Psoas muscle (tissue), 8 donors: Measurements from ENCODE around the gene SCRT2. TPM values are rescaled to one million over a fixed set of nuclear protein-coding genes. Genes with fewer than 3 reads are reported as not detected.

Experiments
- ATAC-seq, 4 donors: fragments of 200-7000 bp; cut with Tn5 transposase; one replicate each; pipeline ENCODE4 v1.9.1; 2020; ENCODE audit warnings: moderate library complexity in 3 of 4, mild to moderate bottlenecking in 2 of 4
- DNase-seq, 2 donors: peaks; one replicate each; pipeline ENCODE4 v3.0.0-alpha.2; 2020
- H3K27ac ChIP-seq: fragments of 200-600 bp; one replicate; pipeline ENCODE4 v1.8.0; 2022
- H3K27me3 ChIP-seq, 3 donors: fragments of 200-600 bp in 1 of 3; one replicate each; pipeline versions ENCODE4 v1.6.1 to v1.8.0; 2013 to 2022; ENCODE audit warnings: low read length in 2 of 3, mild to moderate bottlenecking in 2 of 3, moderate library complexity in 1 of 3; ENCODE audit not compliant: insufficient read depth in 3 of 3
- H3K36me3 ChIP-seq, 2 donors: fragments of 200-600 bp in 1 of 2; one replicate each; pipeline versions ENCODE4 v1.6.1 to v1.8.0; 2013 to 2022; ENCODE audit warnings: low read depth in 1 of 2, mild to moderate bottlenecking in 1 of 2, moderate library complexity in 1 of 2; ENCODE audit not compliant: insufficient read depth in 1 of 2
- H3K4me1 ChIP-seq: fragments of 200-600 bp; one replicate; pipeline ENCODE4 v1.8.0; 2022
- H3K4me3 ChIP-seq: fragments of 200-600 bp; one replicate; pipeline ENCODE4 v1.8.0; 2022; ENCODE audit warnings: mild to moderate bottlenecking
- H3K9me3 ChIP-seq: fragments of 200-600 bp; one replicate; pipeline ENCODE4 v1.8.0; 2022
- CTCF ChIP-seq: fragments of 200-600 bp; IDR thresholded peaks from one replicate; pipeline ENCODE4 v1.8.0; 2022; ENCODE audit warnings: antibody characterized with exemption
- WGBS, 3 donors: extraction: QIAGEN DNeasy Blood & Tissue Kit; methylation state at CpG; one replicate each; pipeline versions ENCODE4 v1.1.6 to v1.1.7; 2013; 5-methylcytosine and 5-hydroxymethylcytosine counted together
- intact Hi-C, 2 donors: fragments of 100-400 bp; cut with DNase I; formaldehyde crosslinking; loops; one replicate each; pipeline versions ENCODE4 v1.11.0 to v1.14.2; 2022
- polyA plus RNA-seq, 3 donors: library from polyadenylated mRNA; stranded (reverse); fragments of 200-250 nt; gene quantifications; one replicate each; pipeline ENCODE4 v1.2.3, GENCODE V29; 2013
- total RNA-seq, 4 donors: library from RNA; stranded (reverse); fragmentation: NEBNext Ultra II Directional in 2 of 4; extraction: Animal tissue kit (Norgen Biotek cat#: 25700) in 2 of 4; gene quantifications; one replicate each; pipeline versions ENCODE4 v1.2.1 to v1.2.4, GENCODE V29; 2021 to 2023
- donor health status: healthy with polysubstance abuse.
- donor health status: DM: no; HTN: no; CAD: no; lungs with moderate emphysema.
- donor health status: Bipolar disorder and iron deficiency.
- donor health status: healthy.
- donor health status: DM: yes; HTN: yes; CAD: no.
- donor health status: DM: no; HTN: no; CAD: no.
- donor health status: DM: no; HTN: no; CAD: no.
- donor health status: DM: yes; HTN: yes; CAD: no.

SCRT2 gene
- total and polyA plus RNA-seq, 7 donors: not detected

DNA sequence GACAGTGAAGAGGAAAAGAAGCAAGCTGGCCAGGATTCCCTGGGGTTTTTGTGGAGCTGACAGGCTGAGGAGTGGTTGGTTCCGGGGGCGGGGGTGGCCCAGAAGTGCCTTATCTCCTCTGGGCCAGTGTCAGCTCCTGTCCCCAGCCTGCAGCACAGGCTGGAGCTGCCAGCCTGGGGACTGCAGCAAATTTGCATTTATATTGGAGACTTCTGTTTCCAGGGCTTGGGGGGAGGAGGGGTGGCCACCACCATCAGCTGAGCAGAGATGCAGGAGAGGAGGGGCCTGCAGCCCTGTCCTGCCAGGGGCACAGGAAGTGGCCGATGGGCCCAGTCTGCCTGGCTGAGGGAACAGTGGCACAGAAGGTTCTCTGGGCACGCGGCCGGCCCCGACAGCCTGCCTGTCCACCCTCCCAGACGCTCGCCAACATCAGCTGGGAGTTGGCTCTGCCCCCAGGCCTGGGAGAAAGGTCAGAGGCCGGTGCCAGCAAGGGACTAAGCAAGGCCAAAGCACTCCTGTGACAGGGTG is 24.3 kb upstream of the SCRT2 start:
- peak overlapping the region; percentile 21 for H3K27ac ChIP-seq

DNA sequence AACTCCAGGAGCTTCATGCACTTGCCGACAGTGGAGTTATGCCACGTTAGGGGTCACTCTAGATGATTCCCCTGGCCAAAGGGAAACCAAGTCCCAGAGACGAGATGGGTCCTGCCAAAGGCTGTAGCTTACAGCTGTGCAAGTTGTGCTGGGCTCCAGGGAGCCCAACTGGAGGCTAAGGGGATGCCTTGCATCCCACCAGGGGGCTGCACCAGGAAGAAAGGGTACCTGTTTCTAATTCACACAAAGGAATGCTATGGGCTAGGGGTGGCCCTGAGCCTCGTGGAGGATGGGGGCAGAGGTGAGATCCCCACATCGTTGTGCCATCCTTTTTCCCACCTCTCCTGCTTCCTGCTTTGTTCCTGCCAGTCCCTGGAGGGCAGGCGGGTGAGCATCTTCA is 23.7 kb upstream of the SCRT2 start:
- intact Hi-C loops: no loop called here
- peak overlapping the region; percentile 21 for H3K27ac ChIP-seq
- H3K9me3 ChIP-seq: no peaks in the 10 kb centered on the region
- H3K4me1 ChIP-seq: peaks cover 3% of the 10 kb centered on the region
- WGBS, 3 donors: 49 to 62% (median 54%) methylated on average over 6 of the region's 6 CpGs
- H3K36me3 ChIP-seq: no peaks in the 10 kb centered on the region
- H3K4me3 ChIP-seq: no peak overlapping the region
- no peak for TF ChIP-seq CTCF
- DNase-seq: no peak
- ATAC-seq: no peak
- peaks cover 0 to 2% (median 0%) of the 10 kb centered on the region in 3 donors for H3K27me3 ChIP-seq

More for the DNA sequence above, 24.3 kb upstream of the SCRT2 start:
- peak; percentile 42 to 80 for DNase-seq
- H3K36me3 ChIP-seq: no peaks in the 10 kb centered on the region
- no peak overlapping the region for H3K4me3 ChIP-seq
- WGBS, 3 donors: 12 to 25% (median 22%) methylated on average over 10 of the region's 10 CpGs
- peaks cover 3% of the 10 kb centered on the region for H3K4me1 ChIP-seq
- no peak for TF ChIP-seq CTCF
- peak; percentile 69 to 95 (median 92) for ATAC-seq
- intact Hi-C loops: no loop called here
- H3K27me3 ChIP-seq: peaks cover 0 to 2% (median 0%) of the 10 kb centered on the region in 3 donors
- no peaks in the 10 kb centered on the region for H3K9me3 ChIP-seq

GRCh38 chr20:698276-698675 is 22.7 kb upstream of the SCRT2 start:
- intact Hi-C loops: no loop called here
- no peaks in the 10 kb centered on the region for H3K9me3 ChIP-seq
- peaks cover 0 to 4% (median 0%) of the 10 kb centered on the region in 3 donors for H3K27me3 ChIP-seq
- no peak overlapping the region for H3K27ac ChIP-seq
- peaks cover 3% of the 10 kb centered on the region for H3K4me1 ChIP-seq
- ATAC-seq (no peak), DNase-seq (no peak)
- WGBS, 3 donors: 64 to 70% (median 64%) methylated on average over 6 of the region's 6 CpGs
- no peaks in the 10 kb centered on the region for H3K36me3 ChIP-seq
- no peak for TF ChIP-seq CTCF
- H3K4me3 ChIP-seq: no peak overlapping the region

DNA sequence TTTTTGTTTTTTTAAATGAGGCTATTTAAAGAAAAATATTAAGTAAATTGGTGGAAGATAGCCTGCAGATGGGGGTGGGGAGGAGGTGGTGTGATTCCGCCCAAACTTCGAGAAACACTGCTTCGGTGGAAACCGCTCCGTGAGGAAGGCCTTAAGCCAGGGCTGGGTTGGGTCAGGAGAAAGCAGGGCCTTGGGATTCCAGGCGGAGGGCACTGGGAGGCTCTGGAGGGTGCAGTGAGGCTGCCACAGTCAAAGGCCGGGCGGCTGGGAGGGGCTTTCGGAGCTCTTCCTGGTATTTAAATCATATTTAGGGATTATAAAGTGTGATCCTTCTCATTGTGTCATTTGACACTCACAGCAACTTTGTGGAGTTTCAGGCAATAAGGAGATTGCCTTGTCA is 22.2 kb upstream of the SCRT2 start:
- Histone ChIP-seq H3K27me3 (peaks cover 0 to 4% (median 0%) of the 10 kb centered on the region in 3 donors), H3K36me3 (no peaks in the 10 kb centered on the region)
- no peak for TF ChIP-seq CTCF

More for the DNA sequence above, 22.2 kb upstream of the SCRT2 start:
- DNase-seq (no peak), ATAC-seq (no peak)
- 77 to 85% (median 85%) methylated on average over 9 of the region's 9 CpGs for WGBS, 3 donors
- no peak overlapping the region for H3K4me3 ChIP-seq
- intact Hi-C loops: no loop called here
- no peaks in the 10 kb centered on the region for H3K9me3 ChIP-seq
- no peak overlapping the region for H3K27ac ChIP-seq
- peaks cover 3% of the 10 kb centered on the region for H3K4me1 ChIP-seq
